HCT116 (cell line): ENCODE measurements around the gene FLT3. TPM values are rescaled to one million over a fixed set of nuclear protein-coding genes. Genes with fewer than 3 reads are reported as not detected.

ENCODE experiments used
- ATAC-seq: fragments of 200-7000 bp; cut with Tn5 transposase; 2 replicates; pipeline ENCODE4 v1.9.1; 2020; ENCODE audit warnings: mild to moderate bottlenecking, moderate library complexity
- BruUV-seq: library from RNA; stranded (reverse); fragments of 400-500 nt; replicated peaks from 2 replicates; lab custom pipeline; 2021; lab: Mats Ljungman, UMichigan
- CTCF ChIA-PET: fragments of 300-600 bp; sonication (Branson Sonifier 250); formaldehyde crosslinking; loops from one replicate; lab custom pipeline; 2021; ENCODE audit warnings: antibody characterized with exemption; lab: Charles Lee
- POLR2A ChIA-PET: fragments of 300-600, 350-600 bp; sonication (Branson Sonifier 250); formaldehyde crosslinking; loops from one replicate; lab custom pipeline; 2021; ENCODE audit warnings: antibody characterized with exemption; lab: Charles Lee
- RAD21 ChIA-PET, 2 experiments: fragments of 300-600 bp; sonication (Branson Sonifier 250); formaldehyde crosslinking; loops; one replicate each; lab custom pipeline; 2023; ENCODE audit warnings: low total read pairs in 2 of 2; ENCODE audit not compliant: uncharacterized antibody in 2 of 2, unreplicated experiment in 2 of 2, low non-redundant PET in 1 of 2; lab: Charles Lee
- DNase-seq: peaks from one replicate; pipeline ENCODE4 v3.0.0-alpha.2; 2010; ENCODE audit warnings: low read depth, low spot score
- H2AFZ ChIP-seq: fragments of 200-600 bp; shearing (Covaris generic), sonication (generic); 2 replicates; pipeline ENCODE4 v1.6.1; 2017; ENCODE audit warnings: low read depth, mixed run types, mixed read lengths, antibody characterized with exemption, low read length; ENCODE audit not compliant: poor library complexity, severe bottlenecking
- H3K27ac ChIP-seq: 2 replicates; pipeline ENCODE4 v1.5.1; 2012; ENCODE audit warnings: low read depth, low read length
- H3K27me3 ChIP-seq: fragments of 200-600 bp; sonication (generic); 2 replicates; pipeline ENCODE4 v1.6.1; 2016; ENCODE audit warnings: mixed run types, low read length, mixed read lengths; ENCODE audit not compliant: insufficient read depth
- H3K36me3 ChIP-seq, 2 experiments: fragments of 200-500 bp in 1 of 2; fragments of 200-600 bp in 1 of 2; sonication (Bioruptor generic) in 1 of 2; sonication (generic) in 1 of 2; 2 replicates each; pipeline versions ENCODE4 v1.5.1 to v1.6.1; 2014 to 2016; ENCODE audit warnings: low read length in 2 of 2, inconsistent platforms in 1 of 2, mixed read lengths in 1 of 2, mixed run types in 1 of 2; ENCODE audit not compliant: insufficient read depth in 2 of 2, control insufficient read depth in 1 of 2
- H3K4me1 ChIP-seq, 2 experiments: fragments of 200-600 bp in 1 of 2; sonication (generic) in 1 of 2; 2 replicates each; pipeline versions ENCODE4 v1.5.1 to v1.6.1; 2012 to 2017; ENCODE audit warnings: low read length in 2 of 2, inconsistent platforms in 1 of 2, mild to moderate bottlenecking in 1 of 2, mixed read lengths in 1 of 2, mixed run types in 1 of 2, moderate library complexity in 1 of 2; ENCODE audit not compliant: insufficient read depth in 2 of 2, control insufficient read depth in 1 of 2
- H3K4me2 ChIP-seq: fragments of 200-600 bp; sonication (generic); 2 replicates; pipeline ENCODE4 v1.6.1; 2017; ENCODE audit warnings: mixed run types, low read length, mixed read lengths
- H3K4me3 ChIP-seq, 2 experiments: fragments of 200-600 bp in 1 of 2; sonication (generic) in 1 of 2; replicated peaks in 1 of 2; 2 replicates each; pipeline ENCODE4 v1.5.1; 2011 to 2016; ENCODE audit warnings: low read length in 2 of 2, control low read depth in 1 of 2, low read depth in 1 of 2, mild to moderate bottlenecking in 1 of 2, mixed read lengths in 1 of 2, mixed run types in 1 of 2
- H3K79me2 ChIP-seq: fragments of 200-600 bp; sonication (generic); 2 replicates; pipeline ENCODE4 v1.6.1; 2017; ENCODE audit warnings: mild to moderate bottlenecking, mixed run types, low read length, moderate library complexity, mixed read lengths; ENCODE audit not compliant: insufficient read depth
- H3K9ac ChIP-seq: fragments of 200-600 bp; sonication (generic); 2 replicates; pipeline ENCODE4 v1.6.1; 2016; ENCODE audit warnings: low read length, mixed read lengths
- H3K9me2 ChIP-seq: fragments of 200-600 bp; sonication (generic), shearing (Covaris generic); 2 replicates; pipeline ENCODE4 v1.6.1; 2017; ENCODE audit warnings: mixed run types, mild to moderate bottlenecking, moderate library complexity; ENCODE audit not compliant: insufficient read depth
- H3K9me3 ChIP-seq, 2 experiments: fragments of 200-500 bp in 1 of 2; fragments of 200-600 bp in 1 of 2; sonication (Bioruptor generic) in 1 of 2; sonication (generic) in 1 of 2; 2 replicates each; pipeline ENCODE4 v1.6.1; 2014 to 2017; ENCODE audit warnings: low read length in 2 of 2, mixed read lengths in 2 of 2, inconsistent platforms in 1 of 2, low read depth in 1 of 2, mild to moderate bottlenecking in 1 of 2, mixed run types in 1 of 2, moderate library complexity in 1 of 2; ENCODE audit not compliant: control insufficient read depth in 1 of 2, insufficient read depth in 1 of 2
- H4K20me1 ChIP-seq: fragments of 200-600 bp; sonication (generic), shearing (Covaris generic); 2 replicates; pipeline ENCODE4 v1.6.1; 2017; ENCODE audit warnings: mixed run types, mild to moderate bottlenecking, moderate library complexity; ENCODE audit not compliant: insufficient read depth
- CTCF ChIP-seq, 3 experiments: fragments of 200-600 bp in 1 of 3; sonication (generic) in 1 of 3; IDR thresholded peaks in 2 of 3; conservative IDR thresholded peaks in 1 of 3; 2 replicates each; pipeline ENCODE4 v1.5.1; 2012 to 2017; ENCODE audit warnings: low read depth in 2 of 3, low read length in 2 of 3, antibody characterized with exemption in 1 of 3, borderline replicate concordance in 1 of 3, control low read depth in 1 of 3, mild to moderate bottlenecking in 1 of 3, mixed read lengths in 1 of 3, mixed run types in 1 of 3, moderate library complexity in 1 of 3; ENCODE audit not compliant: insufficient read depth in 1 of 3
- MAX ChIP-seq: IDR thresholded peaks from 2 replicates; pipeline ENCODE4 v1.6.1; 2012
- REST ChIP-seq: IDR thresholded peaks from 2 replicates; pipeline ENCODE4 v1.6.1; 2012; ENCODE audit warnings: low read depth
- ZFX ChIP-seq: fragments of 450-650 bp; IDR thresholded peaks from 2 replicates; pipeline ENCODE4 v1.6.1; 2017
- intact Hi-C: fragments of 100-400 bp; cut with micrococcal nuclease; formaldehyde crosslinking; loops from 2 replicates; pipeline ENCODE4 v1.10.0; 2022
- total RNA-seq: library from RNA; stranded (reverse); gene quantifications from one replicate; pipeline ENCODE4 v1.2.1, GENCODE V29; 2021; ENCODE audit not compliant: unreplicated experiment

The FLT3 gene
- total RNA-seq, 1 experiment from 2014 or later: 0.17 TPM

DNA sequence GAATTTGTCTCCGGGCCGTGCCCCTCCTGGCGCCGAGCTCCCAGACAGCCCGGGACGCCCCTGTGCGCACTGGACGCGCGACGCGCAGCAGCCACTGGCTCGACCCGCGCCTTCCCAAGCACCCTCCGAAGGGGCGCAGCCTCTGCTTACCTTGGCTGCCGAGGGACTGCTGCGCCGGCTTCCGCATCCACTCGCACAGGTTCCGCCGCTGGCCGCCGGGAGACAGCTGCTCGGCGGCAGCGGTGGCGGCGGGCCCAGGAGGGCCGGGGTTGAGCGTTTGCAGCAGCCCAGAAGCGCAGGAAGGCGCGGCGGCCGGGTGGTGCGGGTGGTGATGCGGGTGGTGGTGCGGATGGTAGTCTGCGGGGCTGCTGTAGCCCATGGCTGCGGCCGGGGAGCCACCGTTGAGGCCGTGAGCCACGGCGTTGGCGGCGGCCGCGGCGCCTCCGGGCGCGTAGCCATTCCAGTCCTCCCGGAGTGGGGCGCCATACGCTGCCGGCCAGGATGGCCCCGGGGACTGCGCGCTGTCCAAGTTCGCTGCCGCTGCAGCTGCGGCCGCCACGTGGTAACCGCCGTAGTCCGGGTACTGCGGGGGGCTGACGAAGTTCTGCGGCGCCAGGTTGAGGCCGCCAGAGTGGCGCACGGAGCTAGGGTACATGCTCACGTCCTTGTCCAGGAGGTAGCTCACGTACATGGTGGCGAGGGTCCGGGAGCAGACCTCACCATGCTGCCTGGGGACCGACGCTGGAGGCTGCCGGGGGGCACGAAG is 131.9 kb downstream of the FLT3 start:
- peak; percentile 64 for ATAC-seq
- Histone ChIP-seq H3K9me3 (no peaks in the 10 kb centered on the region), H3K9me2 (no peaks in the 10 kb centered on the region), H3K4me1 (peaks cover 6 to 20% of the 10 kb centered on the region in 2 experiments; a peak in 3 of 4 replicates), H2AFZ (no peak overlapping the region), H3K4me2 (peak overlapping the region; percentile 97), H3K36me3 (no peaks in the 10 kb centered on the region; a peak in 1 of 4 replicates), H3K4me3 (peak overlapping the region; percentile 81 to 84), H3K9ac (peak overlapping the region; percentile 94), H3K79me2 (peaks cover 40% of the 10 kb centered on the region), H4K20me1 (no peaks in the 10 kb centered on the region), H3K27me3 (no peaks in the 10 kb centered on the region), H3K27ac (peak overlapping the region; percentile 83)
- POLR2A ChIA-PET: interaction anchor here (0.9 to 1.9 kb wide), 5 partner anchors 10 to 606 kb away, joined by 3 to 5 read pairs (median 3); no protein-coding TSS in a partner anchor
- intact Hi-C loops: loop anchor here (5.0 kb wide), 1 partner anchor 586 kb away; no protein-coding TSS in a partner anchor
- DNase-seq: no peak
- RAD21 ChIA-PET: no interaction called here
- CTCF ChIA-PET: interaction anchor here (1.1 to 2.9 kb wide), 6 partner anchors 10 to 606 kb away, joined by 3 to 14 read pairs (median 8); no protein-coding TSS in a partner anchor
- BruUV-seq: no TSS peak
- TF ChIP-seq ZFX: peak; percentile 75
- peak; percentile 64 for TF ChIP-seq MAX
- no peak for TF ChIP-seq REST
- TF ChIP-seq CTCF (IDR thresholded peaks at IDR 0.05 in 2 of 3, conservative IDR thresholded peaks at IDR 0.05 in 1 of 3; ENCODE audit: borderline replicate concordance in 1 of 3, insufficient read depth in 1 of 3, low read depth in 2 of 3, low read length in 2 of 3): 0 out of 6 replicates have a peak, but pooled peaks of 1 of the 3 experiments have one; percentile 1
